ENCODE results near the gene GAPDH.
A peak's percentile ranks its signal among the peaks of the same experiment; 100 is the strongest.
"Not testable (repeated sequence)": the region's sequence is repeated elsewhere in the genome, so short reads cannot be mapped to it uniquely, and the experiment has no call there.

GAPDH gene

DNA sequence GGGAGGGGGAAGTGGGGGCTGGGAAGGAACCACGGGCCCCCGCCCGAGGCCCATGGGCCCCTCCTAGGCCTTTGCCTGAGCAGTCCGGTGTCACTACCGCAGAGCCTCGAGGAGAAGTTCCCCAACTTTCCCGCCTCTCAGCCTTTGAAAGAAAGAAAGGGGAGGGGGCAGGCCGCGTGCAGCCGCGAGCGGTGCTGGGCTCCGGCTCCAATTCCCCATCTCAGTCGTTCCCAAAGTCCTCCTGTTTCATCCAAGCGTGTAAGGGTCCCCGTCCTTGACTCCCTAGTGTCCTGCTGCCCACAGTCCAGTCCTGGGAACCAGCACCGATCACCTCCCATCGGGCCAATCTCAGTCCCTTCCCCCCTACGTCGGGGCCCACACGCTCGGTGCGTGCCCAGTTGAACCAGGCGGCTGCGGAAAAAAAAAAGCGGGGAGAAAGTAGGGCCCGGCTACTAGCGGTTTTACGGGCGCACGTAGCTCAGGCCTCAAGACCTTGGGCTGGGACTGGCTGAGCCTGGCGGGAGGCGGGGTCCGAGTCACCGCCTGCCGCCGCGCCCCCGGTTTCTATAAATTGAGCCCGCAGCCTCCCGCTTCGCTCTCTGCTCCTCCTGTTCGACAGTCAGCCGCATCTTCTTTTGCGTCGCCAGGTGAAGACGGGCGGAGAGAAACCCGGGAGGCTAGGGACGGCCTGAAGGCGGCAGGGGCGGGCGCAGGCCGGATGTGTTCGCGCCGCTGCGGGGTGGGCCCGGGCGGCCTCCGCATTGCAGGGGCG lies at the start of gene GAPDH:
Gene GAPDH (plus strand): TSS at position 595 of the 772 bp plus-strand sequence. CDS start 316 bp downstream, outside the sequence.
- DNase-seq, result peak; percentile 99

DNA sequence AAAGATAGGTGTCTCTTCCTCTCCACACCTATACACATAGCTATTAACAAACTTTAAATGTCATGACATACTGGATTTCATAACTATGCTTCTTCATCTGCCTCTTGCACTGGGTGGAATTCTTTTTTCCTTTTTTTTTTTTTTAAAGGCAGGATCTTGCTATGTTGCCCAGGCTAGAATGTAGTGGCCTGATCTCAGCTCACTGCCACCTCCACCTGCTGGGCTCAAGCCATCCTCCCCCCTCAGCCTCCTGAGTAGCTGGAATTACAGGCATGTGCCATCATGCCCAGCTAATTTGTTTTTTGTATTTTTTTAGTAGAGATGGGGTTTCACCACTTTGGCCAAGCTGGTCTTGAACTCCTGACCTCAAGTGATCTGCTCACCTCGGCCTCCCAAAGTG lies 46.1 kb upstream of the GAPDH start:
- no peak for DNase-seq

DNA sequence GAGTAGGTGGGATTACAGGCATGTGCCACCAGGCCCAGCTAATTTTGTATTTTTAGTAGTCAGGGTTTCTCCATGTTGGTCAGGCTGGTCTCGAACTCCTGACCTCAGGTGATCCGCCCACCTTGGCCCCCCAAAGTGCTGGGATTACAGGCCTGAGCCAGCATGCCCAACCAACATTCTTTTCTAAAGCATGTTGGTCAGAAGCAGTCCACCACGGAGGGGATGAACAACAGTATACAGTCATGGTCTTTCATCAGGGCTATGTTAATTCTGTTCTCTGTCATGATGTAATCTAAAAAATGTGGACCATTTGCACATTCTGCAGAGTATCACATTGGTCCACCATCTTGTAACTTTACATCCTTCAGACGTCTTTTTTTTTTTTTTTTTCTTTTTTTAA lies 44.9 kb upstream of the GAPDH start:
- no peak for DNase-seq

DNA sequence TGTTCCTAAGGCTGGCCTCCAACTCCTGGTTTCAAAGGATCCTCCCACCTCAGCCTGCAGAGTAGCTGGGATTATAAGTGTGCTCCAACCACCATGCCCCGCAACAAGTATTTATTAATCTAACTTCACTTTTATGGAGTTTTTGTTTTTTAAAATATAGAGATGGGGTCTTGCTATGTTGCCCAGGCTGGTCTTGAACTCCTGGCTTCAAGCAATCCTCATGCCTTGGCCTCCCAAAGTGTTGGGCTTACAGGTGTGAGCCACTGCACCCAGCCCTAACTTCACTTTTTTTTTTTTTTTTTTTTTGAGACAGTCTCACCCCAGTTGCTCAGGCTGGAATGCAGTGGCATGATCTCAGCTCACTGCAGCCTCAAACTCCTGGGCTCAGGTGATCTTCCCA lies 43.6 kb upstream of the GAPDH start:
- DNase-seq, result not testable (repeated sequence)

DNA sequence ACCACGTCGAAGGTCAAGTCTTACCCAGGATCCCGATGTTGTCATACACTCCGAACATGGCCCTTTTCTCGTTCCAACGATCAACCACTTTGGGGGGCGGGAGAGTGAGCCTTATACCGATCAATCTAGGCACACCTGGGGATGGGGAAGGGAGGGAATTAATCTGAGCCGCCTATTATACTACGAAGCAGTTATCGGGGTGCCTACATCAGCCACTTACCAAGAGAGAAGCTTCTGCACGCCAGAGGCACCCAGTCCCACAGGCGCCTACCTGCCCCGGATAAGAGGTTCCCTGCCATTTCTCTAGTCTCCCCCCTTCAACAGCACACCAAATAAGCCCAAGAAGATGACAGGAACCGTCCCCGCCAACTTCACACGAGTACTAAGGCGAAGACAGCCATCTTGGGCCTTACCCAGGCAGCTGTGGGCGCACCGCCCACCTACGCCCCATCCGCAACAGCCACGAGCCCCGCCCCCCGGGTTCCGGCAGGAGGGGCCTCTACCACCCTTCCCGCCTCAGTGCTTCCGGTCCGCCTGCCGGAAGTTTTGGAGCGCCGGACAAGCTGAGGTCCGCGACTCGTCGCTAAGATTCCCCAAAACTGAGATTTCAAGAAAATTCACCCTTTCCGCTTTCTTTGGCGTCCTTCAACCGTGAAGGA lies 41.4 kb upstream of the GAPDH start, which contains the start of gene MRPL51:
Gene MRPL51 (minus strand): TSS at position 425 of the 659 bp plus-strand sequence. CDS start 126 bp downstream, at position 299.
- peak; percentile 91 for DNase-seq

DNA sequence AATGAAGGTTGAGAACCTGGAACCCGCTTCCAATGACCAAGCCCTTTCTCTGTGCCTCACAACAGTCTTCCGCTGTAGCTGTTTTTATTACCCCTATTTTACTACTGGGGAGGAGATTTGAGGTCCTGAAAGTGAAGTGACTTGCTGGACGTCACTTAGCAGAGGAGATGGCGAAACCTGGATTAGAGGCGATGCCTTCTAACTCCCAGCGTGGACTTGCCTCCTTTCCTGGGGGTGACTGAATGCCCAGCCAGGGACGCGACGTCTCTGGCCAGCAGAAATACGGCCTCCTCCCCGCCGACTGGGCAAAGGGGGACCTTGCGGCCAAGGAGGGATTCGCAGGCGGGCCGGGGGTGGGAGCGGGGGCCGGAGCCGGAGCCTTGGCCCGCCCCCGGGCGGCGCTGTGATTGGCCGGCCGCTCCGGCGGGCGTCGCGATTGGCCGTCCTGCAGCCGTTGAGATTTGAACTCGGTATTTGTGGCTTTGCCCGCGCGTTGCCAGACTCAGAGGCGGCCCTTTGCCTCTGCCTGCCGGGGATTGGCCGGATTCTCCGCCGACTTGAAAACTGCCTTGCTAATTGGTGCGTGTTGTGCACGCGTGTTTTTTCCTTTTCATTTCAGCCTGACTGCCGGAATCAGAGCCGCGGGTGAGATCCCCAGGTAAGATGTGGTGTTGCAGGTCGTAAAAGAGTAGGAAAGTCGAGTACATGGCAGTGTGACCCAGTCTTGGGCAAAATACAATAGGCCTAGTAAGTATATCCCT lies 40.6 kb upstream of the GAPDH start, which contains the start of gene NCAPD2:
Gene NCAPD2 (plus strand): TSS at position 606 of the 761 bp plus-strand sequence. CDS start 997 bp downstream, outside the sequence.
- peak; percentile 89 for DNase-seq

DNA sequence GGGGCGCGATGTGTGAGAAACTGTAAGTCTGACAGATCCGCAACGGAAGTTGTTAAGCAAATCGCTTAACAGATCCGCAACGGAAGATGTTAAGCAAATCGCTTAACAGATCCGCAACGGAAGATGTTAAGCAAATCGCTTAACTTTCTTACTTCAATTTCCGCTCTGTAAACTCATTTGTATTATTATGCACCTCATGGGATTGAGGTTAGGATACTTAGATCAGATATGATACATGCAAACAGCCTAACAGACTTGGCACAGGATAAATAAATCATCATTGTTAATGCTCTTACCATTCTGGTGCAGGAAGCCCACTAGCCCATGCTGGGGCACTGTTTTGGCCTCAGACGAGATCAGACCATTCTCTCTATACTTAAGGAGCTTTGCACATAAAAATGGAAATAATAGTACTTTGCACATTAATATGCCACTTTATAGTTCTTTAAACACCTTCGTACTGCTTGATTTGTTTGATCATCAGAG lies 40.0 kb upstream of the GAPDH start:
- no peak for DNase-seq

DNA sequence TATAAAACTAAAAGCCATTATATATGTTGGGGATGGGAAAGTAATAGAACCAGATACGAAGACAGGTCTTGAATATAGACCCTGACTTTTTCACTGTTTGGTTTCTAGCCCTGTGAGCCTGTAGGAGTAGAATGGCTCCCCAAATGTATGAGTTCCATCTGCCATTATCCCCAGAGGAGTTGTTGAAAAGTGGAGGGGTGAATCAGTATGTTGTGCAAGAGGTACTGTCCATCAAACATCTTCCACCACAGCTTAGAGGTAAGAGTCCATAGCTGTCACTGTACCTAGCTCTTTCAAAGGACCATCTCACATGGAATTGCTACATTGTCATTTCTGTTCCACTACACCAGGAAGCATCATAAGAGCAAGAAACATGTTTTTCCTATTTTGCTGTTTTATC lies 39.3 kb upstream of the GAPDH start:
- DNase-seq, result no peak

DNA sequence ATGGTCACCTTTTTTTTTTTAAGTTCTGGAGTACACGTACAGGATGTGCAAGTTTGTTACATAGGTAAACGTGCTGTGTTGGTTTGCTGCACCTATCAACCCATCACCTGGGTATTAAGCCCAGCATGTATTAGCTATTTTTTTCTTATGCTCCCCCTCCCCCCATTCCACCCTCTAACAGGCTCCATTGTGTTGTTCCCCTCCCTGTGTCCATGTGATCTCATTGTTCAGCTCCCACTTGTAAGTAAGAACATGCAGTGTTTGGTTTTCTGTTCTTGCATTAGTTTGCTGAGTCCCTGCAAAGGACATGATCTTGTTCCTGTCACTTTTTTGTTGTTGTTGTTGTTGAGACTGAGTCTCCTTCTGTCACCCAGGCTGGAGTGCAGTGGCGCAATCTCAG lies 37.0 kb upstream of the GAPDH start:
- not testable (repeated sequence) for DNase-seq

DNA sequence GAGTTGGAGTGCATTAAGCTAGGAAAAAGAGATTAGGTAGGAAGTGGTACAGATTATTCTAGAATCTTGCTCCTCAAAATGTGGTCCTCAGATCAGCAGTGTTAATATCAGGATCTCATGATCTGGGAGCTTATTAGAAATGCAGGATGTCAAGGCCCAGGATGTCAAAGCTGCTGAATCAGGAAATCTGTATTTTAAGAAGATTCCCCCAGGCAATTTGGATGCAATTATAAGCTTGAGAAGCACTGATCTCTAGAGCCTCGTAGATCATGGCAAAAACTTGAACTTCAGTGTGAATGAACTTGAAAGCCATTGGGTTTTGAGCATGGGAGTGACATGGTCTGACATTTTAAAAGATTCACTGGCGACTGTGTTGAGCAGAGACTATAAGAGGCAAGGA lies 33.9 kb upstream of the GAPDH start:
- no peak for DNase-seq

DNA sequence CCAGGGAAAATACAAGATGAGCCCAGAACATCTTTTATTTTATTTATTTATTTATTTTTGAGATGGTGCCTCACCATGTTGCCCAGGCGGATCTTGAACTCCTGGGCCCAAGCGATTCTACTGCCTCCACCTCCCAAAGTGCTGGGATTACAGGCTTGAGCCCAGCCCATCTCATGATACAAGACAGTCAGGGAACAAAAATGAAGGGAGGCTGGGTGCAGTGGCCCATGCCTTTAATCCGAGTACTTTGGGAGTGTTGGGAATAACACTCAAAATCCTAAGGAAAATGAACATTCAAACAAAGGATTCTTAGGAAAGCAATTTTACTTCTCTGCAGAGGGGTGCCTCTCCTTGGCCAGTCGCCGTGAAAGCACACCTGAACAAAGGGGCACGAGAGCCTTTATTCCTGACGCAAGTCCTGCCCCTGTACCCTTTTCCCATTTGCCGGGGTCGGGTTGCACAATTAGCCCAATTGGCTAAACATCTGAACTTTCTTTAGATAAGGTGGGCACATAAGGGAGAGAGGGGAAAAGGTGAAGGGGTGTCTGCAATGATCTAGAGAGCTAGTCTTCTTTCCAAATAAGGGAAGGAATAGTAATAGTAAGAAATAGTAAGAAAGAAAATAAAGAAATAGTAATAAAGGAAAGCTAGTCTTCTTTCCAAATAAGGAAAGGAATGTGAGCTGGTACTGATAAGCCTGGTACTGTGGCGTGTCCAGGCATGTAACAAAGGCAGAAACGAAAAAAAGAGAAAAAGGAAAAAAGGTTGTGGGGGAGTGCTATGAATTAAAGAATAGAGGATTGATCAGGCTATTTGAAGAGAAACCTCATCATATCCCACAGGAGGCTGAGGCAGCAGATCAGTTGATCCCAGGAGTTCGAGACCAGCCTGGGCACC lies 27.0 kb upstream of the GAPDH start:
- no peak for DNase-seq

DNA sequence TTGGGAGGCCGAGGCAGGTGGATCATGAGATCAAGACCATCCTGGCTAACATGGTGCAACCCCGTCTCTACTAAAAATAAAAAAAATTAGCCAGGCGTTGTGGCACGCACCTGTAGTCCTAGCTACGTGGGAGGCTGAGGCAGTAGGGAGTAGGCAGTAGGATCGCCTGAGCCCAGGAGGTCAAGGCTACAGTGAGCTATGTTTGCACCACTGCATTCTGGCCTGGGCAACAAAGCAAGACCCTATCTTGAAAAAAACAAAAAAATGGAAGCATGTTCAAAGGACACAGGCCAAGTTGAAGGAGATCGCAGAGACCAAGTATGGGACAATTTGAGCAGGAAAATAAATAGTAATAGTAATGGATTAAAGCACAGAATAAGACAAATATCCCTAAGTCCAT lies 26.2 kb upstream of the GAPDH start:
- DNase-seq, result no peak

DNA sequence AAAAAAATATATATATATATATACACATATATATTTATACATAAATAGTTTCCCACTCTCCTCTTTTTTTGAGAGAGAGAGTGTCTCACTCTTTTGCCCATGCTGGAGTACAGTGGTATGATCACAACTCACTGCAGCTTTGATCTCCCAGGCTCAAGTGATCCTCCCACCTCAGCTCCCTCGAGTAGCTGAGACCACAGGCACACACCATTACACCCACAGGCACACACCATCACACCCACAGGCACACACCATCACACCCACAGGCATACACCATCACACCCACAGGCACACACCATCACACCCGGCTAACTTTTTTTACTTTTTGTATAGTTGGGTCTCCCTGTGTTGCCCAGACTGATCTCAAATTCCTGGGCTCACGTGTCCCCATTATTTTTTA lies 14.1 kb upstream of the GAPDH start:
- no peak for DNase-seq

DNA sequence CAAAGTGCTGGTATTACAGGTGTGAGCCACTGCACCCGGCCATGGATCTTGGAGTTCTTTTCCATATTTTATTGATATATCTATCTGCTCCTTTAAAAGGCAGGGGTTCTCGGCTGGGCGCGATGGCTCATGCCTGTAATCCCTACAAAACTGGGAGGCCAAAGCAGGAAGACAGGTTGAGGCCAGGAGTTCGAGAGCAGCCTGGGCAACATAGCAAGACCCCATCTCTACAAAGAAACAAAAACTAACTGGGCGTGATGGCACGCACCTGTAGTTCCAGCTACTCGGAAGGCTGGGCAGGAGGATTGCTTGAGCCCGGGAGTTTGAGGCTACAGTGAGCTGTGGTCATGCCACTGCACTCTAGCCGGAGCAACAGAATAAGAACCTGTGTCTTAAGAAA lies 12.1 kb upstream of the GAPDH start:
- DNase-seq, result no peak

DNA sequence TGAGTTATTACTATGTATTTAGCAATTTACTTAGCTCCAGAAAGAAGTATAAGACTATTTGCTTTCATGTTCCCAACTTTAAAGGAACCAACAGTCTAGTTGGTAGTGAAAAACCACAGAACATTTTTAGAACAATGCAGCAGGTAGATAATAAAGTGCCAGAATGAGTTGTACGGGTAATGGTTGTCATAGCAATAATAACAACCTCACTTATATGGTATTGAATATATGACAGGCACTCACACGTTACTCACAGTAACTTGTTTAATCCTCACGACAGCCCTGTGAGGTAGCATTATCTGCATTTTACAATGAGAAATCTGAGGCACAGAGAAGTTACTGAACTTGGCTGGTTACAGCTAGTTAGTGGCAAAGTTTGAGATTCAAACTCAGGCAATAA lies 10.6 kb upstream of the GAPDH start:
- DNase-seq, result no peak

DNA sequence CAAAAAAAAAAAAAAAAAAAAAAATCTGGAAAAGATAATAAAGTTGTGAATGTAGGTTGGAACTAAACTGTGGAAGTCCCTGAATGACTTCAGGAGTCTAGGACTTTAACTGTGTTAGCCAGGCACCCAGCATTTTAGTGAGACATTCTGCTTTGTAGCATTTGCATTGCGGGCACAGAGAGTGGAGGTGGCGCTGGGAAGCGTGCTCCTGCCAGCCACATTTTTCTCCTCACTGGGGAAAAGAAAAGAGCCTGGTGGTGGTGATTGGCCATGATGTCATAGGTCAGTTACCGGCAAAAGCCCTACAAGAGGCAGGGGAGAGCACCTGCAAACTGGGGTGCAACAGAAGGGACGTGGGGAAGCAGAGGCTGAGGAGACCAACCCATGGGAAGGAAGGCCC lies 9.7 kb upstream of the GAPDH start:
- DNase-seq, result no peak

DNA sequence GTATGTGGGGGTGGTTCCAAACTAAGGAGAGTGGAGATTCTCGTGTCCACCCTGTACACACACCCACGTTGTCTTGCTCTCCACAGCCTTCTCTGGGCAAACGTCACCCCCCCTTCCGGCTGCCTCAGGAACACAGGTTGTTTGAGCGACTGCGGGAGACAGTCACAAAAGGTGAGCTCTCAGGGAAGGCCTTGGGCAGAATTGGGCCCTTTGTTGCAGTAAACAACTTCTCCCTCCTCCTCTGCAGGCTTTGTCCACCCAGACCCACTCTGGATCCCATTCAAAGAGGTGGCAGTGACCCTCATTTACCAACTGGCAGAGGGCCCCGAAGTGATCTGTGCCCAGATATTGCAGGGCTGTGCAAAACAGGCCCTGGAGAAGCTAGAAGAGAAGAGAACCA lies 8.1 kb upstream of the GAPDH start:
- no peak for DNase-seq

DNA sequence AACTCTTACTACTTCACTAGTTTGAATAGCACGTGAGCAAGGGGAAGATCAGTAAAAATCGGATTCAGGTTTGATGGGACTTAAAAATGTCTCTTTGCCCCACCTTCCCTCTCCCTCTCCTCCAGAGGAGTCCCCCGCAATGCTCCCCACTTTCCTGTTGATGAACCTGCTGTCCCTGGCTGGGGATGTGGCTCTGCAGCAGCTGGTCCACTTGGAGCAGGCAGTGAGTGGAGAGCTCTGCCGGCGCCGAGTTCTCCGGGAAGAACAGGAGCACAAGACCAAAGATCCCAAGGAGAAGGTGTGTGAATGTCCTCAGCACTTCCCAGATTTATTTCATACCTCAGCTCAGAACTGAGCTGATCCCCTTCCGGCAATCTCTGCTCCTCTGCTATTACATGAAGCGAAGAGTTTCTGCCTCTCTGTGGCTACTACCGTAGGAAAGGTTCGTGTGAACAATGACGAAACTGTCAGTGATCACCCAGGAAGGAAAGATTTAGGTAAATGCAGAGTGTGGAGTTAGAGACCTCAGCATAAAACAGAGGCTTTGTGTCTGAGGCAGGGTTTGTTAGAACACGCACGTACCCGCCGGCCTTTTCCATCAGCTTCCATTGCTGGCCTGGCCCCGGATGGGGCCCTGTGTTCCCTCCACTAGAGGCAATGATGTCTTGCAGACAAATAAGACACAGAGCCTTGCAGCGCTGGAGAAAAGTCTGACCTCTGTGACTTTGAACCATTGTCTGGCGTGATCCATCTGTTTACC lies 7.4 kb upstream of the GAPDH start:
- DNase-seq, result no peak

DNA sequence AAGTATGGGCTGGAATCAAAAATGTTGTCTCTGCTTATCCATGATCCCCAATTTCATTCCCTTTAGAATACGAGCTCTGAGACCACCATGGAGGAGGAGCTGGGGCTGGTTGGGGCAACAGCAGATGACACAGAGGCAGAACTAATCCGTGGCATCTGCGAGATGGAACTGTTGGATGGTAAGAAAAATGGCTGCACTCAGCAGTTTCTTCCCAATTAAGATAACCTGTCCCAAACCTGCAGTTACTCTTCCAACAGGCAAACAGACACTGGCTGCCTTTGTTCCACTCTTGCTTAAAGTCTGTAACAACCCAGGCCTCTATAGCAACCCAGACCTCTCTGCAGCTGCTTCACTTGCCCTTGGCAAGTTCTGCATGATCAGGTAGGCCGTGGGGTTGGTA lies 6.6 kb upstream of the GAPDH start:
- DNase-seq, result no peak

DNA sequence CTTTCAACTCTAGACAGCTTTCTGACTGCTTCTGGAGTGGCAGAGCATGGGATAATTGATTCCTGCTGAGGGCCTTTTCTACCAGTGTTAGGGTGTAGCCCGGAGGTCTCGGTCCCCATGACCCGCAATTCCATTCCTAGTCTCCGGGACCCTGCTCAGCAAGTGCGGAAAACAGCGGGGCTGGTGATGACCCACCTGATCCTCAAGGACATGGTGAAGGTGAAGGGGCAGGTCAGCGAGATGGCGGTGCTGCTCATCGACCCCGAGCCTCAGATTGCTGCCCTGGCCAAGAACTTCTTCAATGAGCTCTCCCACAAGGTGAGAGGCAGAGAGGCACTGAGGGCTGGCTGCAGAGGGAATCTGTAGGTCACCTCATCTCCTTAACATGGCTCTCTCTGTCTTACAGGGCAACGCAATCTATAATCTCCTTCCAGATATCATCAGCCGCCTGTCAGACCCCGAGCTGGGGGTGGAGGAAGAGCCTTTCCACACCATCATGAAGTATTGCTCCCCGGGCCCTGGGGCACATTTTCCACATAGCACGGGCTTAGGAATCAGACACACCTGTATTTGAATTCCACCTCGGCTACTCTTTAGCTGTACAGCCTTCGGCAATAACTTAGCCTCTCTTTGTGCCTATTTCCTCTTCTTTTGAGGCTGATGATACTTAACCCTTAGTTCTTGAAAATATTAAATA lies 5.6 kb upstream of the GAPDH start:
- DNase-seq, result no peak

DNA sequence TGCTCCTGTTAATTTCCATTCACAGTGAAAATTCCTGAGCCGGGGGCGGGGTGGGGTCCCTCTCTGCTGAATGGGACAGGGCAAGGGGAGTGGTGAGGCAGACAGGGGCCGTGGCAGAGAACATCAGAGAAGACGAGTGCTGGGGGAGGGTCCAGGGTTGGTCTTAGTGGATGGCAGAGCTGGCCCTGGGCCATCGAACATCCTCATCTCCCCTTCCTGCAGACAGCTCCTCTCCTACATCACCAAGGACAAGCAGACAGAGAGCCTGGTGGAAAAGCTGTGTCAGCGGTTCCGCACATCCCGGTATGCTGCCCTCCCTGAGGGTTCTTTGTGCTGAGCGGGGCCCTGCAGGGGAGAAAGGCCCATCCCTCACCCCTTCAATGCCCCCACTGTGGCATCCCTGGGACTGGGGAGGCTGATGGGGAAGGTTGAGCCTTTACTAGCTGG lies 5.0 kb upstream of the GAPDH start:
- DNase-seq, result no peak

All from T1000 (cell line).